ENCODE results near the gene SLC24A4.

The SLC24A4 gene

DNA sequence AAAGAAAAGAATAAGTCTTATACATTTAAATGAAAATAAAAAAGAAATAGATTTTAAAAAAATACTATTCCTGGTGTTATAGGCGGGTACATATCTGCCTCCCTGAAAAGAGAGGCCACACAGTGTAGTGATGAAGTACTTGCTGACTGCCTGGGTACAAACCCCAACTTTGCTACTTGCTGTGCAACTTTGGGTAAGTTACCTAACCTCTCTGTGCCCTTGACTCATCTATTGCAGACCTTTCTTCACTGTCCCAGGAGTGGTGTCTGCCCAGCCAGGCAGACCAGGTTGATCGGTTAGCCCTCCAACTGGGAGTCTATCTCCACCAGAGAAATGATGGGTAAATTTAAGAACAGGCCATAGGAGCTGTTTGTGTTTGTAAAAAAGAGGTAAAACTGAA, 82.0 kb downstream of the SLC24A4 start:
- DNase-seq: no peak

DNA sequence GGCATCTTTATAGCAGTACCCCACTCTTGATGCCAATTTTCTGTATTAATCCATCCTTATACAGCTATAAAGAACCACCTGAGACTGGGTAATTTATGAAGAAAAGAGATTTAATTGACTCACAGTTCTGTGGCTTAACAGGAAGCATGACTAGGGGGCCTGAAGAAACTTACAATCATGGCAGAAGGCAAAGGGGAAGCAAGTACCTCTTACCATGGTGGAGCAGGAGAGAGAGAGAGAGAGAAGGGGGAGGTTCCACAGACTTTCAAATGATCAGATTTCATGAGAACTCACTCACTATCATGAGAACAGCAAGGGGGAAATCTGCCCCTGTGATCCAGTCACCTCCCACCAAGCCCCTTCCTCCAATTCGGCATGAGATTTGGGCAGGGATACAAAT, 84.4 kb downstream of the SLC24A4 start:
- no peak for DNase-seq

DNA sequence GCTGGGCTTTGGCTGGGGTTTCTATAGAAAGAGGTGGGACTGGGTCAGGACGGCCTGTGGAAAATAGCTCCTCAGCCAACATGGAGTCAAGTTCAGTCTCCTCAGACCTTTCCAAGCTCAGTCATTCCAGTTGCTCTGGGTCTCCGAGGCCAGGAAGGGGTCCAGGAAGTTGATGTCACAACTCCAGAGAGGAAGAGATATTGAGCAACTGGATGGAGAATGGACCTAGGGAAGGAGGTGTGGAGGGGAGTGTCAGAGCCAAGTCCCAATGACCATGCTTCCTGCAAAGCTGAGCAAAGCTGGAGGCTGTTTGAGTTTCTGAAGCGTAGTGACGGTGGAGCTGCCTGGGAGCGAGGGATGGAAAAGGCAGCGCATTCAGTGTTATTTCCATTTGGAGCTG, 86.1 kb downstream of the SLC24A4 start:
- DNase-seq: no peak

DNA sequence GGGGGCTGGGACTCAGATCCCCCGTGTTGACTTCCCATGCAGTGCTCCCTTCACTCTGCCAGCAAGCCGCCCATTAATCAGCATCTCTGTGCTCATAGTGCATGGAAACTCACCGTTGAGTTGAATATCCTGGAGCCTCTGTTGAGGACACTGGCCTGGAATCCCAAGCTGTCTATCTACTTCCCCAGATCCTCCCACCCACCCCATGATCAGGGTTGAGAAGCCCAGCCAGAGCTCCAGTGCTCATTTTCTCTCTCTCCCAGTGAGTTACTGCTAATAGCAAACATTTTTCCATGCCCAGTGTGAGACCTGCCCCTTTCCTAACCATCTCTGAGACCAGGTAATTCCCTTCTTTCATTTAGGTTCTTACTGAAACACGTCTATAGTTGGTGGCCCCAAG, 88.2 kb downstream of the SLC24A4 start:
- no peak for DNase-seq

DNA sequence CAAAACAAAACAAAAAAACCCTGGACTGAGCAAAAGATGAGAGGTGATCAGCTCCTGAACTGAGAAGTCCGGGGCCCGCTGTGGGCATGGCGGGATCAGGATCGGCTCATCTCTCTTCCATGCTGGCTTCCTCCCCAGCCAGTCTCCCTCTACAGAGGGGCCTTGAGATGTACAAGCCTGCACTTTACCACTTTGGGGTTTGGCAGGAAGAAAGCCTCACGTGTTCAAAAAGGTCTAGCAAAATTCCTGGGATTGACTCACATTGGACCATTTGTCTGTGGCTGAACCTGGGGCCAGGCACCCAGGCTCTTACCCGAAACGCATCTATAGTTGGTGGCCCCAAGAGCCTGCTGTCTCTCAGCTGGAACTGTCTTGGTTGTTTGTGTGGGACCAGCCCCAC, 89.0 kb downstream of the SLC24A4 start:
- no peak for DNase-seq

DNA sequence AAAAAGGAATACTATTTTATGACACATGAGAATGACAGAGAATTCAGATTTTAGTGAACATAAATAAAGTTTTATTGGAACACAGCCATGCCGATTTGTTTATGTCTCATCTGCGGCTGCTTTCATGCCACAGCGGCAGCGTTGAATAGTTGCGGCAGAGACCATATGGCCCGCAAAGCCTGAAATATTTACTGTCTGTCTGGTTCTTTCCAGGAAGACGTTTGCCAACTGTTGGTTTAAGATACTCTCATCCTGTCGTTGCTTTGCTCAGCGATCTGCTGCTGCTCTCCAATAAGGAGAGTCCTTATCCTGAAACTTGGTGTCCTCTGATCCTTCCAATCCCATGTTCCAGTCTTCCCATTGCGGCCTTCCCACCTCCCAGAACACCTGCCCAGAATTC, 89.9 kb downstream of the SLC24A4 start:
- DNase-seq: no peak

DNA sequence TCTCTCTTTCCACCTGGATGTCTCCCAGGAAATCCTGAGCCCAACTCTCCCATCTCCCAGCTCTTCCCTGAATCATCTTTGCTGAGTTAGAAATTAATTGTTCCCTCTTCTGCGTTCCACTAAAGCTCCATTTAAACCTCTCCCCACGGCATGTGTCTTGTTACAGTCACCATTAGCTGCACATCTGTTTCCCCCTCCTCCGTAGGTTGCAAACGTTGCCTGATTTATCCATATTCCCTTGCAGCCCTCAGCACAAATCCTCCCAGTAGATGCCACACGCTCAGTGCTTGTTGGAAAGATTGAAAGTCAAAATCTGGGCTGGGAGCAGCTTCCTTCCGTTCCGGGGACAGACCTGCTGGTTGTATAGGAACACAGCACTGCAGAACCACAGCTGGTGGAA, 90.4 kb downstream of the SLC24A4 start:
- DNase-seq: no peak

DNA sequence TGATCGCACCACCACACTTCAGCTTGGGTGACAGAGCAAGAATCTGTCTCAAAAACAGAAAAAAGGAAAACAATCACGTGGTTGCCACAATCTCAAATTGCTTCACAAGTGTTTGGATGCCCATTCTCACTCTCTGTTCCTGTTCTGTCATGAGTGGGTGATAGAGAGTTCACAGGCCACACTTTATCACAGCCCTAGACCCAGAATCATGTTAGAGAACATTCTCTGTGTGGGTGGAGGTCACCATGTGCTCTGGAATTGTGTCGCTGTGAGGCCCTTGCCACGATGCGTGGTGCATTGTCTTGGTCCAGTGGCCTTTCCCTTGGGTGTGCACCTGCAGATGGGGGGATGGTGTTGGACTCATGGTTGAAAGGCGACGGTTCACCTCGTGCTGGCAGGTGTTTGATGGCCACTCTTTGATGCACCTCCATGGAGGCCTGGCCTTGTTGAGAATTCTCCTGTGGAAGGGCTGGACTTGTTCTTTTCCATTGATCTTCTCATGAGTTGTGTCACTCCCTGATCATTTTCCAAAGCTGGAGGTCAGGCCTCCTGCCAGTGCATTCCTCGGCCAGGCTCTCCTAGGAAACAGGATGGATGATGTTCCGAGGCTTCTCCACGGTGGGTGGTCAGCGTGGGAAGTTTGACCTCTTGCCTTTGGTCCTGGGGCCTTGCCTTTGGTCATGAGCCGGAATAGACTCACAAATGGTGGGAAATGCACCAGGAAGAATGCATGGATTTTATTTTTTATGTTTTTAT, 91.9 kb downstream of the SLC24A4 start:
- DNase-seq: no peak

DNA sequence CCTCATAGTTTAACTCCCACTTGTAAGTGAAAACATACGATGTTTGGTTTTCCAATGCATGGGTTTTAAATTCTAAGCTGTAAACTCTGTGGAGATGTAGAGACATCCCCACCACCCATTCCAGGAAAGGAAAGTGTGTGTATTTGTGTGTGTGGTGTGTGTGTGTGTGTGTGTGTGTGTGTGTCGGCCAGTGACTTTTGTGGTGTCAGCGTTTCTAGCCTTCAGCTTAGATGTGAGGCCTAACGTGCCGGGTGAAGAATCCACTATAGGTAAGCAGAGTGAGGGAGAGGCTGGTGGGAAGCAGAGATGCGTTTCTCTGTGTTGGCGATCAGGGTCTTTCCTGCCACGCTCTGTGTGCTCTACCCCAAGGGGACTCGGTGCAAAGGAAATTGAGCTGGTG, 93.0 kb downstream of the SLC24A4 start:
- no peak for DNase-seq

DNA sequence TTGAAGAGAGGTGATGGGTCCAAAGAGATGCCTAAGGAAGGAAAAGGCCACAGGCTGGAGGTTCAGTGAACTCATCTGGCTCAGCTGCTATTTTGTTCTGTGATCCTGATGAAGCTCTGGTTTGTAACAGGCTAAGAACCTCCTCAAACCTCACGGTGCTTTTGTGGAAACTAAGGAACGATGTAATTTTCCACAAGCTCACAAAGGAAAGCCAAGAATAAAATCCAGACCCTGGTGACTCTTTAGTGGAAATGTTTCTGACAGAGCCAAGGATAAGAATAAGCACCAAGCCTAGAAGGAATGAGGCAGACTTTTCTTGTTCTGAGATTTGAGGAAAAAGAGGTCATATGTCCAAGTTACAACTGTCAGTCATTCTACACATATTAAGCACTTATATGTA, 93.6 kb downstream of the SLC24A4 start:
- no peak for DNase-seq

DNA sequence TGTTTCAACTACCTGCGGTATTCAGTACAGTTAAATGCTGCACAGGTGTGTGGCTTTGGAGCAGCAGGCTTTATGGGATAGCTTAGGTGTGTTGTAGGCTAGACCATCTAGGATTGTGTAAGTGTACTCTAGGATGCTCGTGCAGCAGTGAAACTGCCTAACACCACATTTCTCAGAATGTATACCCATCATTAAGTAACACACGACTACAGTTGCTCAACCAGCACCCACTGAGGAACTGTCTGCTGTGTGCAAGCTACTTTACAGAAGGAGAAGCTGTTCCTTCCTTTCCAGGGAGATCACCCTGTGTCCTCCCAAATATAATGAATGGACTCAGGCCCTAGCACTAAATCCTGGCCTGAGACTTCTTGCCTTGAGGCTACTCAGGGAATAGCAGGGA, 94.8 kb downstream of the SLC24A4 start:
- no peak for DNase-seq

DNA sequence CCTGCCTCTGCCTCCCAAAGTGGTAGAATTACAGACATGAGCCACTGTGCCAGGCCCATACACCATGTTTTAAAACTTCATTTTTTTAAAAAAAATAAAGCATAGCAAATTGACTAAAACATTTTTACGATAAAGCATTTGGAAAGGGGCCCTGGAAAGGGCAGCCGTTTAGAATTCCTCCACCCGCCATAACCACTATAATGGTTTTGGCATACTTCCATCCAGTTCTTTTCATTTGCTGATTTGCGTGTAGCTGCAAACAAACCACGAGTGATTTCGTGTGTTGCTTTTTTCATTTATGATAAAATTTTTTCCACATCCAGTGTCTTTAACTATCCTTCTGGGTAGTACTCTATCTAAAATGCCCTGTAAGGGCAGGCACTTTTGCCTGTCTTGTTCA, 98.8 kb downstream of the SLC24A4 start:
- no peak for DNase-seq

DNA sequence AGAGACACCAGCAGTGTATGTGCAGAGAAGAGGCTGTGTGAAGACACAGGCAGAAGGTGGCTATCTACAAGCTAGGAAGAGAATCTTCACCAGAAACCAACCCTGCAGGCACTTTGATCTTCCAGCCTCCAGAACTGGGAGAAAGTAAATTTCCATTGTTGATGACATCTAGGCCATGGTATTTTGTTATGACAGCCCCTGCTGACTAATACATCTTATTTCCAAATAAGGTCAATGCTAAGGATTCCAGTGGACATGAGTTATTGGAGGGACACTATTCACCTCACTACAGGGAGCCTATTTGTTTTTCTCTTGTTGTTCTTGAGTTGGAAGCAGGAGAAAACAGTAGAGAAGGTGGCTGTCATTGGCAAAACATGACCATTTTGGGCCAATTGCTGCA, 102.1 kb downstream of the SLC24A4 start:
- DNase-seq: peak; percentile 20

DNA sequence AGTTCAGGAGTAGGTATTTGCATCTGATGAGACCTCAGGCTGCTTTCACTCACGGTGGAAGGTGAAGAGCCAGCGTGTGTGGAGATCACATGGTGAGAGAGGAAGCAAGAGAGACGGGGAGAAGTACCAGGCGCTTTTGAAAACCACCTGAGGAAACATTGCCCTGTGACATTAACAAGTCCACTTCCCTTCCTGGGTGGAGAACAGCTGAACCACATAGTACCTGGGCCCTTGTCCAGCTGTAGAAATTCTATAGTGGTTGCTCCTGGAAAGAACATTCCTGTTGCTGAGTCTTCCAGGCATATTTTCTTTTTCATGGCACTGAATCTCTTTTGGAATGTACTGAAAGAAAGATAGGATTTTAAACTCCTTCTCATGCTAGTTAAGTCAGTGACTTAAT, 103.3 kb downstream of the SLC24A4 start:
- DNase-seq: no peak

DNA sequence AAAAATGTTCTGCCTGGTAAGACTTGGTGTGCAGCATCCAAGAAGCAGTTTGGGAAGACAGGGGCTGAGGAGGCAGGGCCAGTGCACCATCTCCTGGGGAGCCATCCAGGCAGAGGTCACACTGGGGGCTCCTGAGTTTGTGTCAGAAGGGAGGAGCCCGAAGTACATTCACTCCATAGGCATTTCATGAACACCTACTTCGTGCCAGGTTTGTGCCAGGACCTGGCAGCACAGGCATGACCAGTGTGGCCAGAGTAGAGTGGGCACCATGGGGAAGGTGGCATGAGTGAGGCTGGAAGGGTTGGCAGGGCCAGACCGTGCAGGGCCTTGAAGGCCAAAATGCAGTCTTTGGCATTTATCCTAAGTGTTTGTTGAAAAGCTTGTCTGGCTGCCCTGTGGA, 104.1 kb downstream of the SLC24A4 start:
- DNase-seq: no peak

DNA sequence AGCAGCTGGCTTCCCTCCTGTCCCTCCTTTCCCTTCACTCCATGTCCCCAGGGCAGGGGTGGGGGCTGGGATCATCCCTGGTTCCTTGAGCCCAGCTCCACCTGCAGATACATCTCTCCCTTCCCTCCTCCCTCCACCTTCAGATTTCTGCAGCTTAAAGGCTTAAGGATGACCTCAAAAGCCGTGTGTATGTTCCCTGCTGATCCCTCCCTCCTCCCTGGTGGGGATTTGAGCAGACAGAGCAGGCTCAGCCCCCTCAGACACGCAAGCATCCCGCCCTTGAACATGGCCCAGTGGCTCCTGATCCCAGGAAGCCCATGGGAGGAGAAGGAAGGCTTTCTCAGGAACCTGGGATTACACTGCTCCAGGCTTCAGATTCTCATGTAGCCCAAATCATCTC, 107.7 kb downstream of the SLC24A4 start:
- DNase-seq: no peak

DNA sequence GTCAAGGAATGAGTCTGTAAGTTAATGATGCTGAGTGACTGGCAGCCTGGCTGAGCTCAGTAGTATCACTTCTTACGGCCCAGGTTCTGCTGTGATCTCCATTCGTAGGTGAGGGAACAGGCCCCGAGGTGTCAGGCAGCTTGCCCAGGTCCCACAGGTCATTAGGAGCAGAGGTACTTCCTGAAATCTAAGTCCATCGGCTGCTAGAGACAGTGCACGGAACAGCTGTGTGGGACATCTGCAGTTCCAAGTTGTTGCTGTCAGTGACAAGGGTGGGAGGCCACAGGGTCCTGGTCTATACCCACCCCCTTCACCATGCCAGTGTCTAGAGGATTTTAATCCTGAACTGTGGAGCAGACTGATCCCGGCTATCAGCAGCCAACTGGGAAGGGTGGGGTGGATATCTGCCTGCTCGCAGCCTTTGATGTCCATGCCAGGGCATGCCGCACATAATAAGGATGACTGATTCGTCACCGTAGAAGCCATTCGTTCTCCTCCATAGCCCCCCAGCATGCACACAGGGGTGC, 108.3 kb downstream of the SLC24A4 start:
- DNase-seq: no peak

DNA sequence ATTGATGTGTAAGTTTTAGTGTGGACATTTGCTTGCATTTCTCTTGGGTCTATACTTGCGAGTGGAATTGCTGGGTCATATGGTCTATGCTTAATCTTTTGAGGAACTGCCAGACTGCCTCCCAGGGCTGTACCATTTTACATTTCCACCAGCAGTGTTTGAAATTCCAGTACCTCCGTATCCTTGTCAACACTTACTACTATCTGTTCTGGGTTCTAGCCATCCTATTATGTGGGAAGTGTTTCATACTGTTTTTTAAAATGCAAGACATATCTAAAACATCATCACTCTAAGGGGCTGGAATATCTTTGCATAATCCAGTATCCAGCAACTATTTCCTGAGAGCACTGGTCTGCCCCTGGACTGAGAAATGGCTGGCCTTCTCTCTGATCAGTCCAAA, 110.4 kb downstream of the SLC24A4 start:
- no peak for DNase-seq

DNA sequence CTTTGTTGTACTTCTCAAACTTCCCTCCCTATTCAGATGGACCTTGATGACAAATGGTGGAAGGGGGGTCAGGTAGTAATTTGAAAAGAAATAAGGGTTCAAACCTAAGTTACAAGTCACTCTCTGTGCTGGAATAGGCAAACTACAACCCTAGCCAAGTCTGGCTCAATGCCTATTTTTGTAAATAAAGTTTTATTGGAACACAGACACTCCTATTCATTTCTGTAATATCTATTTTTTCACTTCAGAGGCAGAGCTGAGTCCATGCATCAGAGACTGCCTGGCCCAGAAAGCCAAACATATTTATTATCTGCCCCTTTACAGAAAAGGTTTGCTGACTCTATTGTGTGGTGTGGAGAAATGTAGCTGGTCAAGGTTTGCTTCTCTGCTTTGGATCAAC, 112.2 kb downstream of the SLC24A4 start:
- DNase-seq: no peak

DNA sequence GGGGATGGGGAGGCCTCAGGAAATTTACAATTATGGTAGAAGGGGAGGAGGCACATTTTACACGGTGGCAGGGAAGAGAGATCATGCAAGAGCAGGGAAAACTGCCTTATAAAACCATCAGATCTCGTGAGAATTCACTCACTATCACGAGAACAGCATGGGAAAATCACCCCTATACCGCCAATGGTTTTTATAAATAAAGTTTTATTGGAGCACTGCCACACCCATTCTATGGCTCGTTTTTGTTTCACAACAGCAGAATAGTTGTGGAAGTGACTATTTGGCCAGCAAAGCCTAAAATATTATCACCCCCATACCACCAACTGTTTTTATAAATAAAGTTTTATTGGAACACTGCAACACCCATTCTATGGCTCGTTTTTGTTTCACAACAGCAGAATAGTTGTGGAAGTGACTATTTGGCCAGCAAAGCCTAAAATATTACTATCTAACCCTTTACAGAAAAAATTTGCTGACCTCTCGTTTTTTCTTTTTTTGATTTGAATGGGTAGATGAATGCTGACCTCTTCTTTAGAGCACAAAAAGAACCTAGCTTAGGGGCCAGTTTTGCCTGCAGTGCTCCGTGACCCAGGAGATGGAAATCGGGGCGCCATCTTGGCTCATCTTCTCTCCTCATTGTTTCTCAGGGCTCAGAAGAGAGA, 113.3 kb downstream of the SLC24A4 start:
- no peak for DNase-seq

DNA sequence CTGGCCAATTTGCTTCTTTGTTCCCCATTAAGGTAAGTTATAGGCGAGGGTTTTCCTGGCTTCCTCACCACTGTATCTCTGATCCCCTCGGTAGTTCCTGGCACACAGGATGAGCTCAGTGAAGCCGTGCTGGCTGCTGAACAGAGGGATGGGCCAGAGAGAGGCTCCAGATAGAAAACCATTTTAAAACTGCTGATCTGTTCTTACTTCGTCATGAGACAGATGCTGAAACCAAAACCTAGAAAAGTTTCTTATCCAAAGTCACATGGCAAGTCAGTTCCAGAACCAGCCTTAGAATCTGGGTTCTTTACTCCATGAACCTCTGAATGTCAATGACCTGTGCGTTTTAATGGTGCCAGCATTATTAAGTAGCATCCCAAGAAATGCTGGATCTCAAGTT, 114.3 kb downstream of the SLC24A4 start:
- DNase-seq: no peak

DNA sequence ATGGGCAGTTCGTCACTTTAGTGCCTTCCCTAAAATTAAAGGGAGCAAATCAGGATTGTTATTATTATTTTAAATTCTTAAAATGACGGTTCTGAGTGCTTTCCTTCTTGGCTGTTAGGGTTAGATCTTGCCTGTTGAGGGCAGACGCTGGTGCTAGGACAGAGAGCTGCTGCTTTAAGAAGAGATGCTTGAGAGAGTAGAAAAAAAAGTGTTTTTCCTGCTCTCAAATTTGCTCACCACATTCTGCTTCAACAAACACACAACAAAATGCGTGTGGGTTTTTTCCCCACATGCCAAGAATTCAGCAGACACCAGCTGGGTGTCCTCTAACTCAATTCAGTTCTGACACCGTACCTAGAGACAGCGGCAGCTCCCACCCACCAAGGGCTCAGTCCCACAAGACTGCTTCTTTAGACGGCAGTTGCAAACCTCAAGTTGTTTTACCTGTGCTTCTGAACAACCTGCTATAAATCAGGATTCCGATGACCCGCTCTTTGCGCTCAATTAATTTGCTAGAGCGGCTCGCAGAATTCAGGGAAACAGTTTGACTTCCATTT, 114.8 kb downstream of the SLC24A4 start:
- DNase-seq: no peak

DNA sequence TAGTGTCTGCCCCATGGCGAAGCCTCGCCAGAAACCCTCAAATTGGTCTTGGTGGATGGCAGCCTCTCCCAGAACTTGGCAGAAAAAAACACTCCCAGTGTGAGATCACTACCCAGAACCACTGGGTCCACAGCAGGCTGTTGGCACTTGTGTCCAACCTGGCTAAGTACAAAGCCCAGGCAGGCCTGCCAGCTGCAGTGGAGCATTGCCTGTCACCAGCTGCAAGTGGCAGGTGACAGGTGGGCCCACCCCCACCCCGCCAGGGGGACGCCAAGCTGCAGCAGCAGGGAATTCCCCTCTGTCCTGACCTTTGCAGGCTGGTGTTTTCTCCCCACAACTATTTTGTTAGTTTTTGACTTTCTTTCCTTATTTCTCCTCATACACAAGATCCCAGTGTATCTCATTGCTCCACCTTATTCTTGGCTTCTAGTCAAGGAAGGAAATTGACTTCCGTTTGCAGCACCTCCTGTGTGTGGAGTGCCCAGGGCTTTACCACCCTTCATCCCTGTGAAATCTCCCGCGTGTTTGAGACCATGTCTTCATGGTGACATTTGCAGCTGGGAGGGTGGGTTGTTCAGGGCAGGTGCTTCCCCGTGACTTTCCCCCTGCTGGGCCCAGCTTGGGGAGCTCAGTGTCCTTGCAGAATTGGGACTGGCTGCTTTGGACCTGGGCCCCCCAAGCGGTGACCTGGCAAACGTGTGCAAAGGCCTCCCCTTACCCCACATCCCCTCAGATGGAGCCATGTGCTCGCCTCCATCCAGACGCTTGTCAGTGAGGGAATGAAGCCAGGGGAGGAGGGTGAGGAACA, 116.8 kb downstream of the SLC24A4 start:
- no peak for DNase-seq
